D721Med (cell line): ENCODE results near the gene PLCB4.

Experiments
- DNase-seq: peaks from one replicate; pipeline ENCODE4 v3.0.0; 2011; ENCODE audit warnings: low spot score; ENCODE audit not compliant: insufficient read length
- FAIRE-seq: peaks from 2 replicates; lab custom pipeline; 2011; peaks lifted over from hg19 to GRCh38; lab: Jason Lieb, UNC
- CTCF ChIP-seq: IDR thresholded peaks from 2 replicates; pipeline ENCODE4 v1.5.1; 2012; ENCODE audit warnings: mild to moderate bottlenecking, control low read depth; ENCODE audit not compliant: insufficient read depth; ENCODE audit errors: missing control alignments

The PLCB4 gene

GRCh38 chr20:9200620-9201019 lies 131.7 kb downstream of the PLCB4 start:
- TF ChIP-seq CTCF: no peak
- DNase-seq (no peak), FAIRE-seq (no peak)

- TF ChIP-seq CTCF: no peak
- FAIRE-seq (no peak), DNase-seq (no peak)
Measured at GRCh38 chr20:9202420-9203080, 133.7 kb downstream of the PLCB4 start.

- no peak for TF ChIP-seq CTCF
- FAIRE-seq (no peak), DNase-seq (no peak)
Measured at GRCh38 chr20:9203081-9203447, 134.2 kb downstream of the PLCB4 start.

- no peak for DNase-seq
- no peak for TF ChIP-seq CTCF
- FAIRE-seq: no peak
Measured at GRCh38 chr20:9204979-9205378, 136.1 kb downstream of the PLCB4 start.

GRCh38 chr20:9206486-9206885 lies 137.6 kb downstream of the PLCB4 start:
- TF ChIP-seq CTCF: no peak
- no peak for DNase-seq
- FAIRE-seq: no peak

GRCh38 chr20:9207253-9207652 lies 138.4 kb downstream of the PLCB4 start:
- TF ChIP-seq CTCF: no peak
- no peak for FAIRE-seq

GRCh38 chr20:9210356-9210755 lies 141.5 kb downstream of the PLCB4 start:
- no peak for TF ChIP-seq CTCF
- FAIRE-seq: no peak
- DNase-seq: no peak

More at GRCh38 chr20:9207253-9207652, 138.4 kb downstream of the PLCB4 start:
- DNase-seq: no peak
